Lower leg skin (tissue), 3 donors: ENCODE data around the gene DHRSX.

Experiments
- CTCF ChIP-seq, 3 donors: fragments of 450-650 bp; IDR thresholded peaks; one replicate each; pipeline ENCODE4 v1.5.1; 2016; ENCODE audit warnings: antibody characterized with exemption in 3 of 3, mild to moderate bottlenecking in 3 of 3, moderate library complexity in 2 of 3
- POLR2A ChIP-seq, 2 donors: fragments of 450-650 bp; IDR thresholded peaks; one replicate each; pipeline ENCODE4 v1.6.1; 2016 to 2017; ENCODE audit warnings: antibody characterized with exemption in 2 of 2, mild to moderate bottlenecking in 1 of 2, moderate library complexity in 1 of 2

GRCh38 chrX:2497961-2498780 is 2.6 kb downstream of the DHRSX start:
- TF ChIP-seq CTCF (IDR thresholded peaks at IDR 0.05) (no peak), POLR2A (IDR thresholded peaks at IDR 0.05) (no peak)
